A673 (cell line): ENCODE measurements around the gene PET117.

Source experiments
- CTCF ChIP-seq: fragments of 300-800, 200-600 bp; sonication (generic); conservative IDR thresholded peaks from 2 replicates; pipeline ENCODE4 v1.5.1; 2017; ENCODE audit warnings: low read depth, mild to moderate bottlenecking, antibody characterized with exemption, low read length, moderate library complexity, mixed read lengths
- EZH2 ChIP-seq: fragments of 200-600 bp; sonication (generic); IDR thresholded peaks from 2 replicates; pipeline ENCODE4 v1.6.1; 2017; ENCODE audit warnings: borderline replicate concordance, low read depth, mild to moderate bottlenecking, mixed read lengths, antibody characterized with exemption, low read length; ENCODE audit not compliant: poor library complexity, severe bottlenecking

GRCh38 chr20:18176318-18176785, 38.7 kb downstream of the PET117 start:
- TF ChIP-seq CTCF (0 out of 2 replicates have a peak, but pooled peaks have one; percentile 17), EZH2 (no peak)
